ENCODE measurements around the gene HIVEP2. TPM values are rescaled to one million over a fixed set of nuclear protein-coding genes. Genes with fewer than 3 reads are reported as not detected.

Gene HIVEP2
- total and polyA plus RNA-seq, 2 donors (not counting 1 experiment from before 2014, with no cell fraction given) = 5.8 to 31.9 TPM

DNA sequence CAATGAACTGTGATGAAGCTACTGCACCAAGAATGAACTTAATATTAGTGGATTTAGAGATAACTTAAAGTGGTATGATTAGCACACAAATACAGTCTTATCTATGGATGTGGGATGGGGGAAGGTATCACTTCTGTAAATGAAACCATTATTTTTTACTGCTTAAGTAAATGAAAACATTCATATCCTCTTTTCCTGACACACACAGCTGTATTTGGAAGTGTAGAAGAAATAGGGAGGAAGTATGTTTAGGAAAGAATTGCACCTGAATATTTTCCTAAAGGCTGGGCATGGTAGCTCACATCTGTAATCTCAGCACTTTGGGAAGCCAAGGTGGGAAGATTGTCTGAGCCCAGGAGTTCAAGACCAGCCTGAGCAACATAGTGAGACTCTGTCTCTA lies 96.8 kb downstream of the HIVEP2 start:
- Histone ChIP-seq H4K20me1 (ENCODE audit: control insufficient read depth, insufficient read depth, low read length, poor library complexity, severe bottlenecking) (no peaks in the 10 kb centered on the region), H3K9me3 (ENCODE audit: control extremely low read depth in 1 of 3, control insufficient read depth in 2 of 3, insufficient read depth in 1 of 3, low read length in 2 of 3) (no peaks in the 10 kb centered on the region), H3K4me1 (ENCODE audit: control insufficient read depth in 2 of 2, insufficient read depth in 2 of 2, low read length in 2 of 2) (peaks cover 69 to 80% of the 10 kb centered on the region in 2 donors), H3K9ac (ENCODE audit: low read length) (no peak overlapping the region), H2AFZ (ENCODE audit: insufficient read depth, low read depth, low read length, poor library complexity, severe bottlenecking) (no peak overlapping the region), H3K27ac (ENCODE audit: low read length in 2 of 2) (no peak overlapping the region), H3K36me3 (replicated peaks in 1 of 2; ENCODE audit: control extremely low read depth in 1 of 2, control insufficient read depth in 1 of 2, extremely low read depth in 1 of 2, insufficient read depth in 2 of 2, low read length in 1 of 2) (no peaks in the 10 kb centered on the region), H3K27me3 (replicated peaks in 1 of 4; ENCODE audit: control extremely low read depth in 1 of 4, control insufficient read depth in 3 of 4, insufficient read depth in 4 of 4, low read length in 3 of 4) (no peaks in the 10 kb centered on the region), H3K79me2 (ENCODE audit: control insufficient read depth, insufficient read depth, low read length) (peaks cover 100% of the 10 kb centered on the region), H3K4me2 (replicated peaks; ENCODE audit: low read depth, low read length, poor library complexity, severe bottlenecking) (peak overlapping the region; percentile 1), H3K4me3 (ENCODE audit: control extremely low read depth in 1 of 5, extremely low read depth in 1 of 5, insufficient read depth in 1 of 5, low read depth in 2 of 5, low read length in 4 of 5) (no peak overlapping the region)
- no peak for ATAC-seq (ENCODE audit: low read depth)
- TF ChIP-seq EZH2 (IDR thresholded peaks at IDR 0.05; ENCODE audit: borderline replicate concordance, insufficient read depth, low read depth, low read length, poor library complexity, severe bottlenecking) = no peak
- TF ChIP-seq, protein P1, sequence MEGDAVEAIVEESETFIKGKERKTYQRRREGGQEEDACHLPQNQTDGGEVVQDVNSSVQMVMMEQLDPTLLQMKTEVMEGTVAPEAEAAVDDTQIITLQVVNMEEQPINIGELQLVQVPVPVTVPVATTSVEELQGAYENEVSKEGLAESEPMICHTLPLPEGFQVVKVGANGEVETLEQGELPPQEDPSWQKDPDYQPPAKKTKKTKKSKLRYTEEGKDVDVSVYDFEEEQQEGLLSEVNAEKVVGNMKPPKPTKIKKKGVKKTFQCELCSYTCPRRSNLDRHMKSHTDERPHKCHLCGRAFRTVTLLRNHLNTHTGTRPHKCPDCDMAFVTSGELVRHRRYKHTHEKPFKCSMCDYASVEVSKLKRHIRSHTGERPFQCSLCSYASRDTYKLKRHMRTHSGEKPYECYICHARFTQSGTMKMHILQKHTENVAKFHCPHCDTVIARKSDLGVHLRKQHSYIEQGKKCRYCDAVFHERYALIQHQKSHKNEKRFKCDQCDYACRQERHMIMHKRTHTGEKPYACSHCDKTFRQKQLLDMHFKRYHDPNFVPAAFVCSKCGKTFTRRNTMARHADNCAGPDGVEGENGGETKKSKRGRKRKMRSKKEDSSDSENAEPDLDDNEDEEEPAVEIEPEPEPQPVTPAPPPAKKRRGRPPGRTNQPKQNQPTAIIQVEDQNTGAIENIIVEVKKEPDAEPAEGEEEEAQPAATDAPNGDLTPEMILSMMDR (IDR thresholded peaks at IDR 0.05) = no peak
- H3K27ac Mint-ChIP-seq = peak overlapping the region; percentile 53
- peaks cover 91% of the 10 kb centered on the region for H3K4me1 Mint-ChIP-seq
- ChIA-PET CTCF (interaction anchor here (1.8 kb wide), 1 partner anchor 9 kb away, joined by 8 read pairs; no protein-coding TSS in a partner anchor), POLR2A (interaction anchor here (0.7 kb wide), 1 partner anchor 98 kb away, joined by 3 read pairs; no protein-coding TSS in a partner anchor)
- no peaks in the 10 kb centered on the region for H3K27me3 Mint-ChIP-seq
- H3K4me3 Mint-ChIP-seq = peak overlapping the region; percentile 52
- no peaks in the 10 kb centered on the region for H3K9me3 Mint-ChIP-seq (ENCODE audit: insufficient read depth)
- peak; percentile 22 for DNase-seq
- intact Hi-C loops (cut with micrococcal nuclease) = no loop called here

DNA sequence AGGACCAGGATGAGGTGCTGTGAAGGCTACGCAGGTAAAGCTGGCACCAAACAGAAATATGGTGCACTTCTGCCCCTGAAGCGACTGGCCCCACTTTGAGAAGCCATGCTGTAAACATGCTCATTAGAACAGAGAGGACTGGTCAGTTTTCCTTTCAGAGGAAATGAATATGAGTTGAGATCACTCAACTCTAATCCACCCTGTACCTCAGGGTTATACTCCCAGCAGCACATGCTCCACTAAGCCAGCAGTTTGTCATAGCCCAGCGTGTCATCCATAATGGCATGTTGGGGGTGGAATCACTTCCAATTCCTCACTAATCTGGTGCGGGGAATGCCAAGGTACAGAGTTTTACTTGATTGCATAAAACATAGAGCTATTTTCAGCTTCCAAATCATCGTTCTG lies 98.1 kb downstream of the HIVEP2 start:
- Histone ChIP-seq H3K27me3 (replicated peaks in 1 of 4; ENCODE audit: control extremely low read depth in 1 of 4, control insufficient read depth in 3 of 4, insufficient read depth in 4 of 4, low read length in 3 of 4) (no peaks in the 10 kb centered on the region), H2AFZ (ENCODE audit: insufficient read depth, low read depth, low read length, poor library complexity, severe bottlenecking) (peak overlapping the region; percentile 11), H3K79me2 (ENCODE audit: control insufficient read depth, insufficient read depth, low read length) (peaks cover 98% of the 10 kb centered on the region), H3K9me3 (ENCODE audit: control extremely low read depth in 1 of 3, control insufficient read depth in 2 of 3, insufficient read depth in 1 of 3, low read length in 2 of 3) (no peaks in the 10 kb centered on the region), H3K9ac (ENCODE audit: low read length) (no peak overlapping the region), H3K4me3 (ENCODE audit: control extremely low read depth in 1 of 5, extremely low read depth in 1 of 5, insufficient read depth in 1 of 5, low read depth in 2 of 5, low read length in 4 of 5) (no peak overlapping the region), H3K36me3 (replicated peaks in 1 of 2; ENCODE audit: control extremely low read depth in 1 of 2, control insufficient read depth in 1 of 2, extremely low read depth in 1 of 2, insufficient read depth in 2 of 2, low read length in 1 of 2) (no peaks in the 10 kb centered on the region), H4K20me1 (ENCODE audit: control insufficient read depth, insufficient read depth, low read length, poor library complexity, severe bottlenecking) (no peaks in the 10 kb centered on the region), H3K4me1 (ENCODE audit: control insufficient read depth in 2 of 2, insufficient read depth in 2 of 2, low read length in 2 of 2) (peaks cover 73 to 84% of the 10 kb centered on the region in 2 donors), H3K4me2 (replicated peaks; ENCODE audit: low read depth, low read length, poor library complexity, severe bottlenecking) (peak overlapping the region; percentile 81), H3K27ac (ENCODE audit: low read length in 2 of 2) (peak overlapping the region; percentile 86 to 94)
- H3K4me1 Mint-ChIP-seq = peaks cover 94% of the 10 kb centered on the region
- CTCF ChIA-PET = interaction anchor here (1.8 kb wide), 1 partner anchor 10 kb away, joined by 8 read pairs; no protein-coding TSS in a partner anchor
- ATAC-seq (ENCODE audit: low read depth) (no peak), DNase-seq (no peak)
- H3K9me3 Mint-ChIP-seq (ENCODE audit: insufficient read depth) = no peaks in the 10 kb centered on the region
- 100% methylated on average over 2 of the region's 5 CpGs for WGBS (ENCODE audit: insufficient coverage)
- H3K4me3 Mint-ChIP-seq = peak overlapping the region; percentile 67
- POLR2A ChIA-PET = no interaction called here
- no peak for TF ChIP-seq EZH2 (IDR thresholded peaks at IDR 0.05; ENCODE audit: borderline replicate concordance, insufficient read depth, low read depth, low read length, poor library complexity, severe bottlenecking)
- TF ChIP-seq, protein P1 (IDR thresholded peaks at IDR 0.05) = no peak
- intact Hi-C loops (cut with micrococcal nuclease) = loop anchor here (2.0 kb wide), 1 partner anchor 14 kb away; no protein-coding TSS in a partner anchor
- no peaks in the 10 kb centered on the region for H3K27me3 Mint-ChIP-seq
- peak overlapping the region; percentile 97 for H3K27ac Mint-ChIP-seq
